H1 (cell line): ENCODE measurements around the gene MORC2.

ENCODE experiments used
- EZH2 ChIP-seq: fragments of 200-600 bp; sonication (generic); IDR thresholded peaks from 2 replicates; pipeline ENCODE4 v1.7.1; 2012; ENCODE audit warnings: low read depth, mild to moderate bottlenecking, moderate library complexity, low read length, inconsistent platforms; ENCODE audit not compliant: severe bottlenecking
- MAFK ChIP-seq: IDR thresholded peaks from 2 replicates; pipeline ENCODE4 v1.6.1; 2012; ENCODE audit warnings: low read depth, mild to moderate bottlenecking, improper control_type of control experiment, low read length
- MAX ChIP-seq: IDR thresholded peaks from 2 replicates; pipeline ENCODE4 v1.6.1; 2012; ENCODE audit warnings: inconsistent platforms
- RFX5 ChIP-seq: IDR thresholded peaks from 2 replicates; pipeline ENCODE4 v1.6.1; 2011; ENCODE audit warnings: low read depth, low read length, improper control_type of control experiment, borderline replicate concordance
- RNF2 ChIP-seq: fragments of 200-900, 300-1000 bp; sonication (generic); IDR thresholded peaks from 2 replicates; pipeline ENCODE4 v1.7.1; 2016; ENCODE audit warnings: borderline replicate concordance, low read depth, mild to moderate bottlenecking, antibody characterized with exemption, low read length; ENCODE audit not compliant: poor library complexity, severe bottlenecking; ENCODE audit errors: missing control alignments
- YY1 ChIP-seq: IDR thresholded peaks from 2 replicates; pipeline ENCODE4 v1.6.1; 2011; ENCODE audit warnings: low read depth, mild to moderate bottlenecking, low read length

- TF ChIP-seq MAFK (no peak), MAX (no peak), RNF2 (no peak), YY1 (no peak), EZH2 (no peak), RFX5 (no peak)
These were observed 92.3 kb downstream of the MORC2 start for GRCh38 chr22:30876221-30876751.
